K562 (cell line): ENCODE results near the gene SLIRP. TPM values are rescaled to one million over a fixed set of nuclear protein-coding genes. Genes with fewer than 3 reads are reported as not detected.

Experiments
- CHD4 ChIP-seq: fragments of 200-600 bp; sonication (generic); IDR thresholded peaks from 3 replicates; pipeline ENCODE4 v1.6.1; 2012; ENCODE audit warnings: low read depth, mild to moderate bottlenecking, mixed read lengths, low read length, inconsistent platforms; ENCODE audit not compliant: insufficient read depth, insufficient replicate concordance, poor library complexity, severe bottlenecking
- DMBX1 ChIP-seq: fragments of 250-450 bp; sonication (Bioruptor Pico); IDR thresholded peaks from 2 replicates; pipeline ENCODE4 v1.8.0; 2022; ENCODE audit warnings: inconsistent platforms, mild to moderate bottlenecking, moderate library complexity, borderline replicate concordance
- MAFK ChIP-seq: IDR thresholded peaks from 2 replicates; pipeline ENCODE4 v1.6.1; 2011; ENCODE audit warnings: low read length, improper control_type of control experiment
- PBX2 ChIP-seq, 2 experiments: IDR thresholded peaks in 1 of 2; conservative IDR thresholded peaks in 1 of 2; 2 replicates each; pipeline ENCODE4 v1.6.1; 2016; ENCODE audit warnings: low read depth in 2 of 2, mild to moderate bottlenecking in 1 of 2, missing compliant biosample characterization in 1 of 2, missing genetic modification characterization in 1 of 2, moderate library complexity in 1 of 2
- PTTG1 ChIP-seq: fragments of 450-650 bp; IDR thresholded peaks from 2 replicates; pipeline ENCODE4 v1.6.1; 2016; ENCODE audit warnings: low read depth, mild to moderate bottlenecking, missing genetic modification characterization, missing compliant biosample characterization
- SAFB ChIP-seq: fragments of 200-400 bp; formaldehyde crosslinking; IDR thresholded peaks from 2 replicates; pipeline ENCODE4 v1.6.1; 2017; ENCODE audit warnings: low read depth, low read length, borderline replicate concordance
- SFPQ ChIP-seq: fragments of 200-400 bp; formaldehyde crosslinking; IDR thresholded peaks from 2 replicates; pipeline ENCODE4 v1.6.1; 2017; ENCODE audit warnings: mild to moderate bottlenecking, low read depth, low read length, moderate library complexity
- SIRT6 ChIP-seq: IDR thresholded peaks from one replicate; pipeline ENCODE4 v1.6.1; 2012; ENCODE audit warnings: low read depth, mild to moderate bottlenecking, control low read depth, inconsistent platforms, low read length, moderate library complexity
- polyA plus RNA-seq, 8 experiments: library from polyadenylated mRNA; depleted of rRNA in 4 of 8; stranded (reverse) in 5 of 8; unstranded in 3 of 8; fragments of >200 nt; fragmentation: Nextera tagmentation in 2 of 8; fragmentation: Illumina TruSeq in 1 of 8; extraction: Ambion mirVana in 2 of 8; extraction: Trizol in 1 of 8; gene quantifications; 2 replicates each; pipeline versions ENCODE4 v1.2.1 to v1.2.3, GENCODE V29; 2011 to 2014; ENCODE audit warnings: inconsistent platforms in 1 of 8, missing spikeins in 1 of 8
- total RNA-seq, 7 experiments: library from RNA; depleted of rRNA in 6 of 7; stranded (reverse); fragments of >200 nt in 6 of 7; fragmentation: Illumina TruSeq in 2 of 7; extraction: Trizol in 2 of 7; gene quantifications; 2 replicates each; pipeline versions ENCODE4 v1.2.1 to v1.2.3, GENCODE V29; 2011 to 2021; ENCODE audit warnings: low replicate concordance in 1 of 7
- TF ChIP-seq, protein P1 (sequence below), 3 experiments: fragments of 200-800 bp in 1 of 3; sonication (Bioruptor generic) in 1 of 3; sonication (generic) in 1 of 3; formaldehyde crosslinking in 1 of 3; IDR thresholded peaks; 2 replicates each; pipeline versions ENCODE4 v1.6.1 to v1.8.0; 2016 to 2022; ENCODE audit warnings: mild to moderate bottlenecking in 2 of 3, missing compliant biosample characterization in 2 of 3, missing genetic modification characterization in 2 of 3, missing genetic modification reagents in 1 of 3
- TF ChIP-seq, protein P2 (sequence below): fragments of 250-450 bp; sonication (Bioruptor Pico); IDR thresholded peaks from 2 replicates; pipeline ENCODE4 v1.5.0; 2022; ENCODE audit warnings: mild to moderate bottlenecking
- TF ChIP-seq, protein P3 (sequence below): sonication (generic); formaldehyde crosslinking; IDR thresholded peaks from 2 replicates; pipeline ENCODE4 v1.8.0; 2022; ENCODE audit warnings: mild to moderate bottlenecking, missing genetic modification reagents

Gene SLIRP
- total and polyA plus RNA-seq, 9 of the 15 experiments (the other 6 are each of a cell fraction or from before 2014, with no cell fraction given): 251 to 1,905 (median 491) TPM

DNA sequence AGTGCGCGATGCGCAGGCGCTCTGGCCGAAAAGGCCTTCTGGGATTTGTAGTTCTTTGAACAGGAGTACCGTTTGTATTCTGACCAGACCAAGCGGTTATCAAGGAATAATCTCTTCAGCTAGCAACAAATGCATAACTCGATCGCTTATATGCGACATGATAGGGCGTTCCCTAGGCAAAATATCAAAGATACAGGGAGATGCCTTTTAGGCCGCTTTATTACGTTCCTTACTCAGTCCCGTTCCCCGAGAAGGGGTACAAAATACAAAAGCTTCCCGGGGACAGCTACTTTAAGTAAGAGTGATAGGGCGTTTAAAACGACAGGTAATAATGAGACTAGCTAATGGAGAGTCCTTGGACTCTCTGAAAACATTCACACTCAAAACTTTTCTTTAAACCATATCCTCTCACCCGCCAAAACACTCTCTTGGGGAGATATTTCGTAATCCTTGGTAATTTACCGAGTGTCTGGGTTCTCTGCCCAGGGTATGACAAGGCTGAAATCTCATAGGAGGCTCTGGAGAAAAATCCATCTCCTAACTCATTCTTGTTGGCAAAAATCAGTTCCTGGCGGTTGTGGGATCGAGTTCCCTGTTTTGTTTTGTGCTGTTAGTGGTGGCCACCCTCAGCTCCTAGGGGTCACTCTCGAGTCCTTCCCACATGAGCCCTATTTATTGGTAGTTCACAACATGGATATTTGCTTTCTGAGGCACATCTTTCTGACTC lies 53.5 kb downstream of the SLIRP start (continued):
- TF ChIP-seq, protein P1, sequence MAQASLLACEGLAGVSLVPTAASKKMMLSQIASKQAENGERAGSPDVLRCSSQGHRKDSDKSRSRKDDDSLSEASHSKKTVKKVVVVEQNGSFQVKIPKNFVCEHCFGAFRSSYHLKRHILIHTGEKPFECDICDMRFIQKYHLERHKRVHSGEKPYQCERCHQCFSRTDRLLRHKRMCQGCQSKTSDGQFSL (CRISPR knock-in tag; IDR thresholded peaks at IDR 0.05): no peak
- TF ChIP-seq, protein P1 (tag; IDR thresholded peaks at IDR 0.05): no peak
- no peak for TF ChIP-seq SIRT6
- TF ChIP-seq MAFK: no peak
- no peak for TF ChIP-seq DMBX1 (CRISPR knock-in tag)
- TF ChIP-seq SAFB: no peak
- TF ChIP-seq SFPQ: no peak
- TF ChIP-seq, protein P2, sequence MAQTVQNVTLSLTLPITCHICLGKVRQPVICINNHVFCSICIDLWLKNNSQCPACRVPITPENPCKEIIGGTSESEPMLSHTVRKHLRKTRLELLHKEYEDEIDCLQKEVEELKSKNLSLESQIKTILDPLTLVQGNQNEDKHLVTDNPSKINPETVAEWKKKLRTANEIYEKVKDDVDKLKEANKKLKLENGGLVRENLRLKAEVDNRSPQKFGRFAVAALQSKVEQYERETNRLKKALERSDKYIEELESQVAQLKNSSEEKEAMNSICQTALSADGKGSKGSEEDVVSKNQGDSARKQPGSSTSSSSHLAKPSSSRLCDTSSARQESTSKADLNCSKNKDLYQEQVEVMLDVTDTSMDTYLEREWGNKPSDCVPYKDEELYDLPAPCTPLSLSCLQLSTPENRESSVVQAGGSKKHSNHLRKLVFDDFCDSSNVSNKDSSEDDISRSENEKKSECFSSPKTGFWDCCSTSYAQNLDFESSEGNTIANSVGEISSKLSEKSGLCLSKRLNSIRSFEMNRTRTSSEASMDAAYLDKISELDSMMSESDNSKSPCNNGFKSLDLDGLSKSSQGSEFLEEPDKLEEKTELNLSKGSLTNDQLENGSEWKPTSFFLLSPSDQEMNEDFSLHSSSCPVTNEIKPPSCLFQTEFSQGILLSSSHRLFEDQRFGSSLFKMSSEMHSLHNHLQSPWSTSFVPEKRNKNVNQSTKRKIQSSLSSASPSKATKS: no peak
- no peak for TF ChIP-seq PBX2 (CRISPR knock-in tag; IDR thresholded peaks at IDR 0.05; ENCODE audit: low read depth)
- TF ChIP-seq PBX2 (tag; conservative IDR thresholded peaks at IDR 0.05; ENCODE audit: low read depth): no peak
- TF ChIP-seq CHD4: no peak
- TF ChIP-seq, protein P3, sequence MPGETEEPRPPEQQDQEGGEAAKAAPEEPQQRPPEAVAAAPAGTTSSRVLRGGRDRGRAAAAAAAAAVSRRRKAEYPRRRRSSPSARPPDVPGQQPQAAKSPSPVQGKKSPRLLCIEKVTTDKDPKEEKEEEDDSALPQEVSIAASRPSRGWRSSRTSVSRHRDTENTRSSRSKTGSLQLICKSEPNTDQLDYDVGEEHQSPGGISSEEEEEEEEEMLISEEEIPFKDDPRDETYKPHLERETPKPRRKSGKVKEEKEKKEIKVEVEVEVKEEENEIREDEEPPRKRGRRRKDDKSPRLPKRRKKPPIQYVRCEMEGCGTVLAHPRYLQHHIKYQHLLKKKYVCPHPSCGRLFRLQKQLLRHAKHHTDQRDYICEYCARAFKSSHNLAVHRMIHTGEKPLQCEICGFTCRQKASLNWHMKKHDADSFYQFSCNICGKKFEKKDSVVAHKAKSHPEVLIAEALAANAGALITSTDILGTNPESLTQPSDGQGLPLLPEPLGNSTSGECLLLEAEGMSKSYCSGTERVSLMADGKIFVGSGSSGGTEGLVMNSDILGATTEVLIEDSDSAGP (CRISPR knock-in tag): no peak
- TF ChIP-seq PTTG1 (tag): no peak
